ENCODE measurements around the gene RUBCNL.

RUBCNL gene

GRCh38 chr13:46386392-46387063 is 524 bp downstream of the RUBCNL start:
- no peak for DNase-seq (ENCODE audit: extremely low spot score)
- POLR2A ChIA-PET: interaction anchor here (0.6 to 0.9 kb wide), 2 partner anchors 118 to 212 kb away, joined by 3 to 5 read pairs; no protein-coding TSS in a partner anchor
- TF ChIP-seq, protein P1, sequence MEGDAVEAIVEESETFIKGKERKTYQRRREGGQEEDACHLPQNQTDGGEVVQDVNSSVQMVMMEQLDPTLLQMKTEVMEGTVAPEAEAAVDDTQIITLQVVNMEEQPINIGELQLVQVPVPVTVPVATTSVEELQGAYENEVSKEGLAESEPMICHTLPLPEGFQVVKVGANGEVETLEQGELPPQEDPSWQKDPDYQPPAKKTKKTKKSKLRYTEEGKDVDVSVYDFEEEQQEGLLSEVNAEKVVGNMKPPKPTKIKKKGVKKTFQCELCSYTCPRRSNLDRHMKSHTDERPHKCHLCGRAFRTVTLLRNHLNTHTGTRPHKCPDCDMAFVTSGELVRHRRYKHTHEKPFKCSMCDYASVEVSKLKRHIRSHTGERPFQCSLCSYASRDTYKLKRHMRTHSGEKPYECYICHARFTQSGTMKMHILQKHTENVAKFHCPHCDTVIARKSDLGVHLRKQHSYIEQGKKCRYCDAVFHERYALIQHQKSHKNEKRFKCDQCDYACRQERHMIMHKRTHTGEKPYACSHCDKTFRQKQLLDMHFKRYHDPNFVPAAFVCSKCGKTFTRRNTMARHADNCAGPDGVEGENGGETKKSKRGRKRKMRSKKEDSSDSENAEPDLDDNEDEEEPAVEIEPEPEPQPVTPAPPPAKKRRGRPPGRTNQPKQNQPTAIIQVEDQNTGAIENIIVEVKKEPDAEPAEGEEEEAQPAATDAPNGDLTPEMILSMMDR (IDR thresholded peaks at IDR 0.05; ENCODE audit: control extremely low read depth, extremely low read depth, low read depth, missing control alignments): no peak
- CTCF ChIA-PET: interaction anchor here (1.4 kb wide), 1 partner anchor 226 kb away, joined by 4 read pairs; no protein-coding TSS in a partner anchor

- no peak for DNase-seq (ENCODE audit: extremely low spot score)
- POLR2A ChIA-PET: no interaction called here
- TF ChIP-seq, protein P1 (IDR thresholded peaks at IDR 0.05; ENCODE audit: control extremely low read depth, extremely low read depth, low read depth, missing control alignments): no peak
- CTCF ChIA-PET: no interaction called here
Measured at GRCh38 chr13:46385946-46386345, 1.1 kb downstream of the RUBCNL start.

DNA sequence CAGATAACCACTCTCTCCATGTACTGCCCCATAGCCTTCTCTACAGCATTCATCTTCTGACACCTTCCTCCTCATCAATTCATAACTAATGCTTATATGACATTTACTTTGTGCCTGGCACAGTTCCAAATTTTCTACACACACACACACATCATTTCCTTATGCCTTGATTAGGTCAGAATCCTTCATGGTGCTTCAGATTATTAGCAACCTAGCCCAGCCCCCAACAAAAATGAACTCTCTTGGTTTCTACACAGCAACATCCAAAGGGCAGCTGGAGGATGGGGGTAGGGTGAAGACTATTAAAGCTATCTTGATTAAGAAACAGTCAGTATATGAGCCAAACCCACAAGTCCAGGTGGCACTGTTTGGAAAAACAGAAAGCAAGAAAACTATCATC is 3.7 kb downstream of the RUBCNL start:
- POLR2A ChIA-PET: interaction anchor here (1.3 kb wide), 1 partner anchor 12 kb away, joined by 3 read pairs; no protein-coding TSS in a partner anchor

DNA sequence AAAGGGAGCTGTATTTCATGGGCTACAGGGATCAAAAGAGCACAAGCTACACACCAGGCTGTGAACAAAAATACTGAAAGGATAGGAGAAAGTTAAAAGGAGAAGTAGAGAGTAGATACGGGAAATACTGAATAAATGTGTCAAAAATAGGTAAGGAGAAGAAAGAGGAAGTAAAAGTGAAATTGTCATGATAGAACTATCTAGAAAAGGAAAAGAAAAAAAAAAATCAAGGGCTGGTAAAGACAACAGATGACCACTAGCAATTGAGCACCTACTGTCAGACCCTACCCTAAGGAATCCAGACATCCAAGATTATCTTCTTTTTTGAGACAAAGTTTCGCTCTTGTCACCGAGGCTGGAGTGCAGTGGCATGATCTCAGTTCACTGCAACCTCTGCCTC is 4.8 kb downstream of the RUBCNL start:
- DNase-seq (ENCODE audit: extremely low spot score): no peak
- CTCF ChIA-PET: interaction anchor here (0.9 to 1.3 kb wide), 2 partner anchors 12 to 61 kb away, joined by 3 read pairs; no protein-coding TSS in a partner anchor
- POLR2A ChIA-PET: no interaction called here
- TF ChIP-seq, protein P1 (IDR thresholded peaks at IDR 0.05; ENCODE audit: control extremely low read depth, extremely low read depth, low read depth, missing control alignments): no peak

More for the DNA sequence above, 3.7 kb downstream of the RUBCNL start:
- no peak for DNase-seq (ENCODE audit: extremely low spot score)
- CTCF ChIA-PET: no interaction called here
- TF ChIP-seq, protein P1 (IDR thresholded peaks at IDR 0.05; ENCODE audit: control extremely low read depth, extremely low read depth, low read depth, missing control alignments): no peak

DNA sequence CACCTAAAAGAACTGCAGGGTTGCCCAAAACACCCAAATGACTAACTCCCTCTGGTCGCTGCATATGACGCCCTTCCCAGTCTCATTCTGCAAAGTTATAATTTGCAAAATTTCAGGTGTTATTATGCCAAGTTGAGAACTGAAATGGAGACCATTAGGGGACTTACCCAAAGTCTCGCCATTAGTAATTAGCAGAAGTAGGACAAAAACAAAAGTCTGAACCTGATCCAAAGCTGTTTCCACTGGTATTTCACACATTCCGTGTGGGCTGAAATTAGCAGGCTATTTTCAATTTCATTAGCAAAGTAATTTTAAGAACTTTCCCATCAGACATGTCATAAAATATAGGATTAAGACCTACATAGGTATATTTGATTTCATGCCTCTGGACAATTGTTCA is 6.8 kb downstream of the RUBCNL start:
- POLR2A ChIA-PET: interaction anchor here (0.6 to 1.0 kb wide), 2 partner anchors 9 to 195 kb away, joined by 3 read pairs; no protein-coding TSS in a partner anchor
- no peak for DNase-seq (ENCODE audit: extremely low spot score)
- TF ChIP-seq, protein P1 (IDR thresholded peaks at IDR 0.05; ENCODE audit: control extremely low read depth, extremely low read depth, low read depth, missing control alignments): no peak
- CTCF ChIA-PET: interaction anchor here (1.7 kb wide), 1 partner anchor 20 kb away, joined by 3 read pairs; no protein-coding TSS in a partner anchor

- DNase-seq (ENCODE audit: extremely low spot score): no peak
- TF ChIP-seq, protein P1 (IDR thresholded peaks at IDR 0.05; ENCODE audit: control extremely low read depth, extremely low read depth, low read depth, missing control alignments): no peak
- ChIA-PET CTCF (interaction anchor here (1.7 kb wide), 1 partner anchor 20 kb away, joined by 3 read pairs; no protein-coding TSS in a partner anchor), POLR2A (interaction anchor here (1.0 kb wide), 1 partner anchor 9 kb away, joined by 3 read pairs; no protein-coding TSS in a partner anchor)
Measured at GRCh38 chr13:46379611-46380010, 7.4 kb downstream of the RUBCNL start.
